Skeletal muscle tissue (tissue), 4 donors: ENCODE measurements around the gene TPP2. TPM values are rescaled to one million over a fixed set of nuclear protein-coding genes. Genes with fewer than 3 reads are reported as not detected.

Experiments used
- H3K27ac ChIP-seq: one replicate; pipeline ENCODE4 v1.7.0; 2013; ENCODE audit warnings: mild to moderate bottlenecking, low read depth, low read length, inconsistent platforms
- H3K27me3 ChIP-seq, 3 donors: one replicate each; pipeline ENCODE4 v1.7.0; 2013; ENCODE audit warnings: low read length in 3 of 3; ENCODE audit not compliant: control insufficient read depth in 3 of 3, insufficient read depth in 3 of 3
- H3K36me3 ChIP-seq, 3 donors: one replicate each; pipeline ENCODE4 v1.7.0; 2013; ENCODE audit warnings: low read length in 3 of 3; ENCODE audit not compliant: control insufficient read depth in 3 of 3, insufficient read depth in 3 of 3
- H3K4me1 ChIP-seq, 3 donors: one replicate each; pipeline ENCODE4 v1.7.0; 2013; ENCODE audit warnings: low read length in 3 of 3, mild to moderate bottlenecking in 3 of 3; ENCODE audit not compliant: control insufficient read depth in 3 of 3, insufficient read depth in 3 of 3
- H3K4me3 ChIP-seq, 3 donors: one replicate each; pipeline ENCODE4 v1.7.0; 2013; ENCODE audit warnings: low read length in 3 of 3
- H3K9ac ChIP-seq, 3 donors: one replicate each; pipeline ENCODE4 v1.7.0; 2013; ENCODE audit warnings: low read length in 3 of 3, mild to moderate bottlenecking in 3 of 3, moderate library complexity in 2 of 3, low read depth in 1 of 3
- H3K9me3 ChIP-seq, 3 donors: one replicate each; pipeline ENCODE4 v1.7.0; 2013; ENCODE audit warnings: low read length in 3 of 3; ENCODE audit not compliant: control insufficient read depth in 3 of 3
- total RNA-seq: library from RNA; depleted of rRNA; stranded (reverse); fragments of >200 nt; gene quantifications from one replicate; pipeline ENCODE4 v1.2.3, GENCODE V29; 2014
- donor health status: Osteomylitis.

The TPP2 gene
- total RNA-seq, 1 donor from 2014 or later = 45.4 TPM

DNA sequence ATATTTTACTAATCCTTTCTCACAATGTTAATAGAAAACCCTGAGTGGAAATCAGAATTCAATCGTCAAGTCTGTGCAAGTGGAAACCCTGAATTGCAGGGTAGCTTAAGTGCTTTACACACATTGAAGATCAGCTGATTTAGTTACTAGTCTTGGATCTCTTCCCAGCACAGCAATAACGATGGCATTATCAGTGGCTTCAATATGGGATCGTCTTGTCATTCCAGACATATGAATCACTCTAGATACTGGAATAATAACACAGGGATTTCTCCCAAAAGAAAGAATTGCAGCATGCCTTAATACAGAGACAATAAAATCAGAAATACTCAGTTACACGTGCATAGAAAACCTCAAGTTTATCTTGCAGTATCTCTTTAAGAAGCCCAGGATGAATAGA lies 110.7 kb downstream of the TPP2 start:
- Histone ChIP-seq H3K4me3 (peak overlapping the region in 1 of 3 donors; percentile 23), H3K9me3 (no peaks in the 10 kb centered on the region), H3K4me1 (peaks cover 22% of the 10 kb centered on the region in 3 donors), H3K27ac (no peak overlapping the region), H3K36me3 (no peaks in the 10 kb centered on the region), H3K27me3 (no peaks in the 10 kb centered on the region), H3K9ac (no peak overlapping the region)

DNA sequence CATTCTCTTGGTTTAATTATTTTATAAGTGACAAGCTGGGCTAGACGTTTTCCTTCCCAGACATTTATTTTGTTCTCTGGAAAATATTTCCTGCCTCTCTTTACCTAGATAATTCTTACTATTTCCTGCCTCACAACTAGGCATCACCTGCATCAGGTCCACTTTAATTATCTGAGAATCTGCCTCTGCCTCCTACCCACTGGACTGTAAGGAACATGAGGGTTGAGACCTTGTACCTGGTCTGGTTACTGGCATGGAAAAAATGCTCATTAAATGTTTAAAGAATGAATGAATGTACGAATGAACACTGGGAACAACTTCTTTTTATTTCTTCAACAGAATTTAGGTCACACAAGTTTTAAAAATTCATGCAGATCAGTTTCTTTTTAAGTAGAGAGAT lies 111.4 kb downstream of the TPP2 start:
- H3K36me3 ChIP-seq = no peaks in the 10 kb centered on the region
- peaks cover 19 to 22% (median 22%) of the 10 kb centered on the region in 3 donors for H3K4me1 ChIP-seq
- H3K9ac ChIP-seq = no peak overlapping the region
- no peaks in the 10 kb centered on the region for H3K9me3 ChIP-seq
- H3K27ac ChIP-seq = no peak overlapping the region
- H3K4me3 ChIP-seq = no peak overlapping the region
- H3K27me3 ChIP-seq = no peaks in the 10 kb centered on the region

DNA sequence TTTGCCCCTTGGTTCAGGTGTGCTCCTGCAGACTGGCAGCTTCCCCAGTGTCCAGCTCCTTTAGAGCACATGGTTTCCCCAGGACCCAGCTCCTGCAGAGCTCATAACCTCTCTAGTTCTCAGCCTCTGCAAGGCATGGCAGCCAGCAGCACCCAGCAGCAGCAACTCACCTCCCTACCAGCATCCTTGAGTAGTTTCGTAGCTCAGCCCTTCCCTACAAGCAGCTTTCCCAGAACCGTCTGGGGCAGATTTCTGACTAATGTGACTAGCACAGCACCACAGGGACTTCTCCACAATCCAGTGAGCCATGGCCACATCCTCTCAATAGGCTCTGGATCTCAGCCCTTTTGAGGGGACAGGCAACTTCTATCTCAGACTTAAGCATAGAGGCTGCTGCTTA lies 112.2 kb downstream of the TPP2 start:
- H3K27me3 ChIP-seq = no peaks in the 10 kb centered on the region
- peaks cover 19 to 22% (median 22%) of the 10 kb centered on the region in 3 donors for H3K4me1 ChIP-seq
- no peak overlapping the region for H3K4me3 ChIP-seq
- no peak overlapping the region for H3K27ac ChIP-seq
- no peaks in the 10 kb centered on the region for H3K9me3 ChIP-seq
- no peak overlapping the region for H3K9ac ChIP-seq
- H3K36me3 ChIP-seq = no peaks in the 10 kb centered on the region

- Histone ChIP-seq H3K27me3 (no peaks in the 10 kb centered on the region), H3K9me3 (no peaks in the 10 kb centered on the region), H3K27ac (peak overlapping the region; percentile 79), H3K4me3 (no peak overlapping the region), H3K4me1 (peaks cover 19 to 22% (median 22%) of the 10 kb centered on the region in 3 donors), H3K9ac (peak overlapping the region in 1 of 3 donors; percentile 60), H3K36me3 (no peaks in the 10 kb centered on the region)
These were observed 112.8 kb downstream of the TPP2 start for GRCh38 chr13:102709536-102709935.

DNA sequence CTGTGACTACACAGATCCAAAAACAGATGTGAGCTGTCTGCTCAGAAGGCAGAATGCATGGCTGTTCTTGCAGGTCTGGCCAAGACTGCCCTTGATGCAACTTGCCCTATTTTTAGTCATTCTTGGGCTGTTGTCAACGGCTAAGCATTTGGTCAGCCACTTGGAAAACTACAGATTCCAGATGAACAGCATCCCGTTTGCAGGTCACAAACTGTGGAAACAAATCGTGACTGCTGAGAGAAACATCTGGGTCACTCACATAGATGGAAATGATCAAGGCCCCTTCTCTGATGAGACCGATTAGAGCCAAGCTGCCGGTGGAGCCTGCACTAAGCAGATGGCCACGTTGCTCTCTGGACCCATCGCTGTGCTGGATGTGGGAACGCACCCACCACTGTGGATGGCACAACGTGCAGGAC lies 113.5 kb downstream of the TPP2 start:
- H3K36me3 ChIP-seq = no peaks in the 10 kb centered on the region
- no peaks in the 10 kb centered on the region for H3K9me3 ChIP-seq
- peaks cover 19 to 25% (median 22%) of the 10 kb centered on the region in 3 donors for H3K4me1 ChIP-seq
- no peaks in the 10 kb centered on the region for H3K27me3 ChIP-seq
- H3K27ac ChIP-seq = peak overlapping the region; percentile 79
- peak overlapping the region in 1 of 3 donors; percentile 49 for H3K4me3 ChIP-seq
- peak overlapping the region in 1 of 3 donors; percentile 60 for H3K9ac ChIP-seq

- H3K36me3 ChIP-seq = no peaks in the 10 kb centered on the region
- H3K27ac ChIP-seq = no peak overlapping the region
These were observed 118.7 kb downstream of the TPP2 start for GRCh38 chr13:102715447-102715846.

GRCh38 chr13:102718746-102719145 lies 122.0 kb downstream of the TPP2 start:
- no peak overlapping the region for H3K9ac ChIP-seq
- peaks cover 3 to 9% (median 4%) of the 10 kb centered on the region in 3 donors for H3K4me1 ChIP-seq
- no peaks in the 10 kb centered on the region for H3K27me3 ChIP-seq
- no peaks in the 10 kb centered on the region for H3K9me3 ChIP-seq
- H3K27ac ChIP-seq = peak overlapping the region; percentile 44
- no peak overlapping the region for H3K4me3 ChIP-seq
- no peaks in the 10 kb centered on the region for H3K36me3 ChIP-seq

More at GRCh38 chr13:102715447-102715846, 118.7 kb downstream of the TPP2 start:
- peaks cover 2 to 10% (median 7%) of the 10 kb centered on the region in 3 donors for H3K4me1 ChIP-seq
- no peak overlapping the region for H3K4me3 ChIP-seq
- H3K27me3 ChIP-seq = no peaks in the 10 kb centered on the region
- H3K9ac ChIP-seq = no peak overlapping the region
- H3K9me3 ChIP-seq = no peaks in the 10 kb centered on the region

- Histone ChIP-seq H3K27me3 (no peaks in the 10 kb centered on the region), H3K4me3 (no peak overlapping the region), H3K9ac (no peak overlapping the region), H3K9me3 (no peaks in the 10 kb centered on the region), H3K36me3 (no peaks in the 10 kb centered on the region), H3K4me1 (peaks cover 0 to 9% (median 3%) of the 10 kb centered on the region in 3 donors), H3K27ac (peak overlapping the region; percentile 56)
These were observed 125.0 kb downstream of the TPP2 start for GRCh38 chr13:102721800-102722231.

DNA sequence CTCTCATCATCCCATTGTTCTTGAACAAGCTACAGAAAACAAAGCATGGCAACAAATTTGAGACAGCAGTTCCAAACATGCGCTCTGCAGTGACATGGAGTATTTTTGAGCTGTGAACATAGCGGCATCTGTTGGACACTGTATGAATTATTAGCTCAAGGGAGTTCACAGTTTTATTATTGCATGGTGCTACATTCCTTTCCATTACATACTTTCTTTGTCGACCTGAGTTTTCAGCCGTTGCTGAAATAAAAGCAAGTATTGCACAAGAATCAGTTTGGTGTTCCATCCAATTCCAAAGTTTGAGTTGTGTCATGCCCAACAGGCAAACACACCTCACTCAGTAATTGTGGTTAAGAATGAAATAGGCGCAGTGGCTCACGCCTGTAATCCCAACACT lies 128.1 kb downstream of the TPP2 start:
- no peaks in the 10 kb centered on the region for H3K27me3 ChIP-seq
- H3K9ac ChIP-seq = no peak overlapping the region
- no peaks in the 10 kb centered on the region for H3K36me3 ChIP-seq
- no peak overlapping the region for H3K4me3 ChIP-seq
- peaks cover 0 to 4% (median 3%) of the 10 kb centered on the region in 3 donors for H3K4me1 ChIP-seq
- H3K9me3 ChIP-seq = no peaks in the 10 kb centered on the region
- no peak overlapping the region for H3K27ac ChIP-seq

DNA sequence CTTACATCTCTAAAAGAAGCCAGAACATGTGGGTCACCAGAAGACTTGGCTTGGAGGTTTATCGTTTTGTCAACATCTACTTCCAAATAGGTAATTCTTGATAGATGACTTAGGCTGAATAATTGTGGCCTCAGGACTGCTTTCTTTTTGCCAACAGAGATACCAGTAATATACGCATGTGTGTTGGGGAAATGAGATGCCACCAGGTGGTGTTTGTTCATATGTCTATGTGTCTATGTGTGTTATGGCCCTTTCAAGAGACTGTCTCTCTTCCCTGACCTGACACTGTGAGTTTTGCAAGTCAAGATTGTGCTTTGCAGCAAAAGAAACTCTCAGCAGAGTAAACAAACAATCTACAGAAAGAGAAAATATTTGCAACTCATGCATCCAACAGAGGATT lies 129.6 kb downstream of the TPP2 start:
- H3K4me1 ChIP-seq = peaks cover 0 to 4% (median 3%) of the 10 kb centered on the region in 3 donors
- no peak overlapping the region for H3K27ac ChIP-seq
- H3K9me3 ChIP-seq = no peaks in the 10 kb centered on the region
- H3K9ac ChIP-seq = no peak overlapping the region
- no peak overlapping the region for H3K4me3 ChIP-seq
- no peaks in the 10 kb centered on the region for H3K27me3 ChIP-seq
- no peaks in the 10 kb centered on the region for H3K36me3 ChIP-seq
